GM21723 (cell line): ENCODE results near the gene NLRP9.

Experiments used
- ATAC-seq: cut with Tn5 transposase; IDR thresholded peaks from one replicate; pipeline ENCODE4 v1.9.1; 2021; ENCODE audit warnings: mild to moderate bottlenecking, moderate library complexity; ENCODE audit not compliant: unreplicated experiment

Gene NLRP9

GRCh38 chr19:55689411-55690108 lies 48.6 kb downstream of the NLRP9 start:
- no peak for ATAC-seq

- ATAC-seq: no peak
Observed at GRCh38 chr19:55688422-55689218, 49.6 kb downstream of the NLRP9 start.

- ATAC-seq: no peak
Observed at GRCh38 chr19:55687281-55688201, 50.7 kb downstream of the NLRP9 start.

GRCh38 chr19:55686311-55687050 lies 51.7 kb downstream of the NLRP9 start:
- ATAC-seq: no peak

- ATAC-seq: no peak
Observed at GRCh38 chr19:55685776-55686175, 52.4 kb downstream of the NLRP9 start.

GRCh38 chr19:55684946-55685681 lies 53.1 kb downstream of the NLRP9 start:
- ATAC-seq: no peak

DNA sequence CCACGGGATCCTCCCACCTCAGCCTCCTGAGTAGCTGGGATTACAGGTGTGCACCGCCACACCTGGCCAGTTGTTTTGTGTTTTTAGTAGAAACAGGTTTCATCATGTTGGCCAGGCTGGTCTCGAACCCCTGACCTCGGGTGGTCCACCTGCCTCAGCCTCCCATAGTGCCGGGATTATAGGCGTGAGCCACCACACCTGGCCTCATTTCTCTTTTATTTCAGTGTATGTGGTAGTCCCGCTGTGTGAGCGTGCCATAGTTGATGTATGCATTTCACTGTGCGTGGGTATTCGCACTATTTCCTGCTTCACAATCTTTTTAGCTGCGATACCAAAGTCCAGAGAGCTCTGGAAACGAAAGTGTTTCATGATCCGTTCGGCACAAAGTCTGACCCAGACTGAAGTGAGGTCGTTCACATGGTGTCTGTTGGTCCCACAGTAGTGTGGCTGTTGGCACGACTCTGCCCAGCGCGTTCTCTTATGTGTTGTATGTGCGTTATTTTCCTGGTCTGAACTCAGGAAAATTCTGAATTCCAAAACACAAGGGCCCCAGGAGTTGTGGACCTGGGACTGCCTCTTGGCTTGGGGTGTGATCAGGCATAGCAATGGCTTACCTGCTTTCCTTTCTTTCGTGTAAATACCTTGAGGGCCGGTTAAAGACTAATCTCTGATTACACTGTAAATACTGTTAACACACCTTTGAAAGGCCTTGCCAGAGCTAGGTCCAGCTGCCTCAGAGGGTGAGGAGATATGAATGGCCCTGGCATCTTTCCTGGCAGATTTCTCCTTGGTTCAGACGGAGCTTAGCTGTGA lies 54.5 kb downstream of the NLRP9 start:
- ATAC-seq: no peak

- no peak for ATAC-seq
Observed at GRCh38 chr19:55681131-55682092, 56.8 kb downstream of the NLRP9 start.

- ATAC-seq: no peak
Observed at GRCh38 chr19:55680339-55681130, 57.7 kb downstream of the NLRP9 start.

DNA sequence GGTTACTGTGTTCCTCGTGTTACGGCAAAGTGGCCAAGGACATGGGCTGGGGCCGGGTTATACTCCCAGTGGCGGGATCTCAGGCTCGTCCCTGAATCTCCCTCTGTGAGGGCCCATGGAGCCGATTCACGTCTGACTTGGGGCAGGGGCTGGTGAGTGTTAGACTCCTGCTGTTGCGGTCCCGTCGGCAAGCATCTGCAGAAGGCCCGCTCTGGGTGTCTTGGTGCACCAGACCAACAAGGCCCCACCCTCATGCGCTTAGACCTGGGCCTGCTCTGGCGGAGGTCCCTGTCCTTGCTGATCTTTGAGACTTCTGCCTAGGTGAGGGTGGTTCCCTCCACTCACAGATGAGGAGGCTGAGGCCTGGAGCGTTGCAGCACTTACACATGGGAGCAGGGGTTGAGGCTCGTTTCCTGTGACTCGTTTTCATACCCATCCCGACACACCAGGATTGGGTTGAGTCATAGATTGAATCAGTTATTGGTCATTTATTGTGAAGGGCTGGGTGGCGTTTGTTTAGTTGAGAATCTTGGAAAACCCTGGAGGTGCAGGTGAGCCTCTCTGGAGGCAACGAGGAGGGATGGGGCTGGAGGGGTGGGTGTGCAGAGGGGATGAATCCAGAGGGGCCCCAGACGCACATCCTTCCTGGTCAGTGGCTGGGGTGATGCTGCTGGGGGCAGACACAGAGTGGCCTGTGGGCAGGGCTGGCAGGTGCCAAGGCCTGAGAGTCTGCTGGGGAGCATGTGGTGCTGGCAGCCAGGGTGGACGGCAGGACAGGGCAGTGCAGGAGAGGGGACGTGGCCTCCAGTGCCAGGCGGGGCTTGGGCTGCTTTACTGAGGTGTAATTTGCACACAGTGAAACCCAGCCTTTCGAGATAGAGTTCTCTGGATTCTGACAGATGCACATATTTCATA lies 58.6 kb downstream of the NLRP9 start:
- ATAC-seq: no peak

DNA sequence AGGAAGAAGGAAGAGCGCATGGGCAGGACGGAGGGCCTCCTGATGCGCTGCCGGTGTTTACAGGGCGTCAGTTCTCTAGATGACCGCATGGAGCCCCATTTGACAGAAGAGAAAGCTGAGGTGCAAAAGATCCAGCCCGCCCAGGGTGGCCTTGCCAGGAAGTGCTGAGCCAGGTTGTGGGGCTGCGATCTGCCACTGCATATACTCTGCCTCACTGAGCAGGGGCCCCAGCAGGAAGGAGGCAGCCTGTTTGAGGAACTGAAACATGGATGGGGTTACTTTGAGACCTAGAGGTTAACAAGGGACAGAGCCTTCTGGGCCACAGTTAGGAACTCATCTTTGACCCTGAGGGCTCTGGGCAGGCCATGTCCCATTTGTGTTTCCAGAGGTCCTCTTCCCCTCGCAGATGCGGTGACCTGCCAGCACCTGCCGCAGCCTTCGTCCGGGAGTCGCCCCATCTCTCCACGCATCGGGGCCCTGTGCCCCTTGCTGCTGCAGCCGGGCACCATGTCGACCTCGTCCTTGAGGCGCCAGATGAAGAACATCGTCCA lies 60.0 kb downstream of the NLRP9 start:
- ATAC-seq: peak; percentile 75

- no peak for ATAC-seq
Observed at GRCh38 chr19:55677572-55678028, 60.6 kb downstream of the NLRP9 start.

GRCh38 chr19:55676889-55677505 lies 61.2 kb downstream of the NLRP9 start:
- ATAC-seq: no peak

GRCh38 chr19:55676383-55676782 lies 61.8 kb downstream of the NLRP9 start:
- no peak for ATAC-seq

GRCh38 chr19:55675661-55676354 lies 62.4 kb downstream of the NLRP9 start:
- ATAC-seq: no peak
